Activated CD8-positive, alpha-beta T cell treated with anti-CD3 and anti-CD28 coated beads for 36 hours (primary cell): ENCODE data around the gene ANGPTL8. TPM values are rescaled to one million over a fixed set of nuclear protein-coding genes. Genes with fewer than 3 reads are reported as not detected.

Experiments used
- ATAC-seq: fragments of 200-7000 bp; cut with Tn5 transposase; one replicate; pipeline ENCODE4 v1.10.0; 2021; ENCODE audit warnings: mild to moderate bottlenecking, moderate library complexity
- CTCF ChIA-PET: fragments of 350-600 bp; sonication (Branson Sonifier 250); formaldehyde crosslinking; loops from one replicate; lab custom pipeline; 2021; ENCODE audit warnings: antibody characterized with exemption; lab: Charles Lee
- POLR2A ChIA-PET: fragments of 350-600 bp; sonication (Branson Sonifier 250); formaldehyde crosslinking; loops from one replicate; lab custom pipeline; 2021; ENCODE audit warnings: antibody characterized with exemption; lab: Charles Lee
- DNase-seq: peaks from one replicate; pipeline ENCODE4 v3.0.0-alpha.2; 2020
- H3K27ac Mint-ChIP-seq: one replicate; pipeline ENCODE4 v1.8.0; 2021; ENCODE audit warnings: mild to moderate bottlenecking, mixed read lengths
- H3K27me3 Mint-ChIP-seq: one replicate; pipeline ENCODE4 v1.8.0; 2021; ENCODE audit warnings: mixed read lengths
- H3K36me3 Mint-ChIP-seq: one replicate; pipeline ENCODE4 v1.8.0; 2021; ENCODE audit warnings: low read depth, mixed read lengths
- H3K4me1 Mint-ChIP-seq: one replicate; pipeline ENCODE4 v1.8.0; 2021; ENCODE audit warnings: low read depth, mixed read lengths
- H3K4me3 Mint-ChIP-seq: one replicate; pipeline ENCODE4 v1.8.0; 2021; ENCODE audit warnings: mild to moderate bottlenecking, moderate library complexity, mixed read lengths
- H3K9me3 Mint-ChIP-seq: one replicate; pipeline ENCODE4 v1.8.0; 2021; ENCODE audit warnings: mixed read lengths
- intact Hi-C: fragments of 100-400 bp; cut with micrococcal nuclease; formaldehyde crosslinking; loops from one replicate; pipeline ENCODE4 v1.10.0; 2022
- total RNA-seq, 2 experiments: library from RNA; stranded (reverse); gene quantifications; one replicate each; pipeline ENCODE4 v1.2.3, GENCODE V29; 2021
- TF ChIP-seq, protein P1 (sequence below): fragments of 200-600 bp; IDR thresholded peaks from one replicate; pipeline ENCODE4 v1.8.0; 2022; ENCODE audit warnings: antibody characterized with exemption, mild to moderate bottlenecking

ANGPTL8 gene
- total RNA-seq, 2 experiments from 2014 or later: not detected

DNA sequence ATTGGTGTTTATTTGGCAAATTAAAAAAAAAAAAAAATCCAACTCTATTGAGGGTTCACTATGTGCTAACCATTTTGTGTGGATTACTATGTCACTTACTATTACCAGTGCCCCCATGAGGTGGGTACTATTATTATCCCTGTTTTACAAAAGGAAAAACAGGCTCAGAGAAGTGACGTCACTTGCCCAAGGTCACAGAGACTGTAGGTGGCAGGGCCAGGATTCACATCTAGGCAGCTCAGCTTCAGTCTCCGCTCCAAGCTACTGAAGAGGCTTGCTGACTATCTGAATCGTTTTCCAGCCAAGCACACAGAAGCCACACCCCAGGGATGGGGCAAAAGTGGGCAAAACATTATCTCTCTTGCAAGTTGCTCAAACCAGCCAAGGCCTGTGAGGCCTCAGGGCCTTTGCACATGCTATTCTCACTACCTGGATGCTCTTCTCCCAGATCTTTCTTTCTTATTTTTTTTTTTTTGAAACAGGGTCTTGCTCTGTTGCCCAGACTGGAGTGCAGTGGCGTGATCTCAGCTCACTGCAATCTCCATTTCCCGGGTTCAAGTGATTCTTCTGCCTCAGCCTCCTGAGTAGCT is 4.8 kb upstream of the ANGPTL8 start:
- POLR2A ChIA-PET: no interaction called here
- peaks cover 5% of the 10 kb centered on the region for H3K9me3 Mint-ChIP-seq
- H3K36me3 Mint-ChIP-seq: peaks cover 2% of the 10 kb centered on the region
- no peaks in the 10 kb centered on the region for H3K27me3 Mint-ChIP-seq
- intact Hi-C loops: no loop called here
- no peaks in the 10 kb centered on the region for H3K4me1 Mint-ChIP-seq
- TF ChIP-seq, protein P1, sequence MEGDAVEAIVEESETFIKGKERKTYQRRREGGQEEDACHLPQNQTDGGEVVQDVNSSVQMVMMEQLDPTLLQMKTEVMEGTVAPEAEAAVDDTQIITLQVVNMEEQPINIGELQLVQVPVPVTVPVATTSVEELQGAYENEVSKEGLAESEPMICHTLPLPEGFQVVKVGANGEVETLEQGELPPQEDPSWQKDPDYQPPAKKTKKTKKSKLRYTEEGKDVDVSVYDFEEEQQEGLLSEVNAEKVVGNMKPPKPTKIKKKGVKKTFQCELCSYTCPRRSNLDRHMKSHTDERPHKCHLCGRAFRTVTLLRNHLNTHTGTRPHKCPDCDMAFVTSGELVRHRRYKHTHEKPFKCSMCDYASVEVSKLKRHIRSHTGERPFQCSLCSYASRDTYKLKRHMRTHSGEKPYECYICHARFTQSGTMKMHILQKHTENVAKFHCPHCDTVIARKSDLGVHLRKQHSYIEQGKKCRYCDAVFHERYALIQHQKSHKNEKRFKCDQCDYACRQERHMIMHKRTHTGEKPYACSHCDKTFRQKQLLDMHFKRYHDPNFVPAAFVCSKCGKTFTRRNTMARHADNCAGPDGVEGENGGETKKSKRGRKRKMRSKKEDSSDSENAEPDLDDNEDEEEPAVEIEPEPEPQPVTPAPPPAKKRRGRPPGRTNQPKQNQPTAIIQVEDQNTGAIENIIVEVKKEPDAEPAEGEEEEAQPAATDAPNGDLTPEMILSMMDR: no peak
- DNase-seq: no peak
- CTCF ChIA-PET: no interaction called here
- H3K4me3 Mint-ChIP-seq: no peak overlapping the region
- H3K27ac Mint-ChIP-seq: no peak overlapping the region
- ATAC-seq: no peak

DNA sequence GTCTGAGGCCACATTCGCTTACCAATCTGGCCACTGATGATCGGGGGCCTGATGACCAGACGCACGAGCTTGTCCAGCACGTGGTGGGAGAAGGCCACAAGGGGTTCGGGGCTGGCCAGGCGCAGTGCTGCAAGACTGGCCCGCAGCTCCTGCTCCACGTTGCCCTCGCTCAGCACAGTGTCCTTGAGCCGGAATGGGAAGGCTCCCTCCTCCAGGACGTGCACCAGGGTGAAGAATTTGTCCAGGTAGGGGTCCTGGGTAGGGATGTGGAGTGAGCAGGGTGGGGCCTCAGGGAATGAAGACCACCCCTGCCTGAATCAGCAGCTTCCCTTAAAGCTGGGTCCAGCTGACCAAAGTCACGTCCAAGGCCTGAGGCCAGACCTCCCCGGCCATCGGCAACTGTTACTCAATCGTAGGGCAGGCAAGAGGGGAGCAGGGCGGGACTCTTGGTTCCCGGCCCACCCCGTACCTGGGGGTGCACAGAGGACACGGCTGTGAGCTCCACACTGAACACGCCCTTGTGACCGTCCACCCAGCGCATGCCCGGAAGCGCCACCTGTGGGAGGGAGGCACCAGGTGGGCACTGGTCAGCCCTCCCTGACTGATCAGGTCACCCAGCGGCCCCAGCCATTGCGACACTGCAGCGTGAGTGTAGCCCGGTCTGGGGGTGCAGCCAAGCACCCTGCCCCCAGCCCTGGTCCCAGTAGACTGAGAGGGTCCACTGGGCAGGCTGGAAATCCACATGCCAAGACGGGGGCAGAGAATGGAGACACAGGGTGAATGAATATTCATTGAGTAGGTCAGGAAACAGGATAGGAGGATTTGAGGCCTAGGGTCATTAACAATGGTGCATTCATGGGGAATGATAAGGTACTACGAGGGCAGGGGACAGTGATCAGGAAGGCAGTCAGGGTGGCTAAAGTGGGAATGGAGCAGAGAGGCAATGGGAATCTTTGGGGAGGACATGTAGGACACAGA is 2.8 kb upstream of the ANGPTL8 start:
- Mint-ChIP-seq H3K9me3 (peaks cover 5% of the 10 kb centered on the region), H3K4me3 (no peak overlapping the region), H3K4me1 (no peaks in the 10 kb centered on the region), H3K27me3 (no peaks in the 10 kb centered on the region), H3K36me3 (peaks cover 2% of the 10 kb centered on the region), H3K27ac (no peak overlapping the region)
- intact Hi-C loops: no loop called here
- TF ChIP-seq, protein P1: no peak
- DNase-seq: no peak
- ATAC-seq: no peak
- ChIA-PET CTCF (no interaction called here), POLR2A (no interaction called here)

DNA sequence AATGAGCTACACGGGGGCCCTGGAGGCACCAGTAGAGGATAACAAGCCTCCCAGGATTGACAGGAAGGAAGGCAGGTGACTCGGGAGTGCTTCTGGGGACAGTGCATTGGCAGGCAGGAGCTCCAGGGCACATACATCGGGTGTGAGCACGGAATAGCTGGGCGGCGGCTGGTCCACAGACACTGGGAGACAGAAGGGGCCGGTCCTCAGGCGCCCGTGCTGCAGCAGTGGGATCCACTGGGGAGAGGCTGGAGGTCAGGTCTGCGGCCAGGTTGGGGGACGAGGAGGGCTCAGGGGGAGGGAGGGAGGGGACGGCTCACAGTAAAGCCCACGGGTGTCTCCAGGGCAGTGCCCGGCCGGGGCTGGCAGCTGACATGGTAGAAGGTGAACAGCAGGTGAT is 2.1 kb upstream of the ANGPTL8 start:
- H3K4me1 Mint-ChIP-seq: no peaks in the 10 kb centered on the region
- H3K9me3 Mint-ChIP-seq: peaks cover 5% of the 10 kb centered on the region
- H3K27ac Mint-ChIP-seq: no peak overlapping the region
- CTCF ChIA-PET: no interaction called here
- H3K4me3 Mint-ChIP-seq: no peak overlapping the region
- POLR2A ChIA-PET: no interaction called here
- peaks cover 2% of the 10 kb centered on the region for H3K36me3 Mint-ChIP-seq
- TF ChIP-seq, protein P1: no peak
- DNase-seq: no peak
- peaks cover 4% of the 10 kb centered on the region for H3K27me3 Mint-ChIP-seq
- no peak for ATAC-seq
- intact Hi-C loops: no loop called here

DNA sequence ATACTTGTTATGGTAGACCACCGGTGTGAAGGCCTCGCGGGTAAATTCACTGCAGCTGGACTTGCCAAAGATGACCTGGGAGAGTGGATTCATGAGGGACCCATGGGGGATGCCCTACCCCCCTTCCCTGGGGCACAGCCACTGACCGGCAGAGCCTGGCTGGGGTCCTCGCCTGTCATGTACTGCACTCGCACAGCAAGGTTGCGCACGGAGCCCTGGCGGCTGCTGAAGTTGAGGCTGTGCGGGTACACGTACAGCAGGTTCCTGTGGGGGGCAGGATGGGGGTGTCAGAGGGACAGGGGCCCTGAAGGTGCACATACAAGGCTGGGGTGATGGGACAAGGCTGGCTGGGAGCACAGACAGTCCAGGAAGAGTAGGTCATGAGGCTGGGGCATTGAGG is 1.4 kb upstream of the ANGPTL8 start:
- intact Hi-C loops: no loop called here
- DNase-seq (no peak), ATAC-seq (no peak)
- H3K9me3 Mint-ChIP-seq: peaks cover 5% of the 10 kb centered on the region
- peaks cover 5% of the 10 kb centered on the region for H3K27me3 Mint-ChIP-seq
- H3K36me3 Mint-ChIP-seq: peaks cover 2% of the 10 kb centered on the region
- H3K4me1 Mint-ChIP-seq: no peaks in the 10 kb centered on the region
- H3K4me3 Mint-ChIP-seq: no peak overlapping the region
- CTCF ChIA-PET: no interaction called here
- POLR2A ChIA-PET: no interaction called here
- no peak overlapping the region for H3K27ac Mint-ChIP-seq
- TF ChIP-seq, protein P1: no peak
